ENCODE results near the gene TGIF2.
"Not testable (repeated sequence)": the region's sequence is repeated elsewhere in the genome, so short reads cannot be mapped to it uniquely, and the experiment has no call there.

TGIF2 gene

GRCh38 chr20:36578356-36579041 is 5.1 kb downstream of the TGIF2 start:
- no peak for DNase-seq (ENCODE audit: low spot score)

GRCh38 chr20:36579996-36580545 is 6.7 kb downstream of the TGIF2 start:
- no peak for DNase-seq (ENCODE audit: low spot score)

- no peak for DNase-seq (ENCODE audit: low spot score)
These were observed 8.9 kb downstream of the TGIF2 start for GRCh38 chr20:36582322-36582721.

- DNase-seq (ENCODE audit: low spot score) = no peak
These were observed 9.4 kb downstream of the TGIF2 start for GRCh38 chr20:36582821-36583220.

- DNase-seq (ENCODE audit: low spot score) = no peak
These were observed 10.7 kb downstream of the TGIF2 start for GRCh38 chr20:36584018-36584481.

DNA sequence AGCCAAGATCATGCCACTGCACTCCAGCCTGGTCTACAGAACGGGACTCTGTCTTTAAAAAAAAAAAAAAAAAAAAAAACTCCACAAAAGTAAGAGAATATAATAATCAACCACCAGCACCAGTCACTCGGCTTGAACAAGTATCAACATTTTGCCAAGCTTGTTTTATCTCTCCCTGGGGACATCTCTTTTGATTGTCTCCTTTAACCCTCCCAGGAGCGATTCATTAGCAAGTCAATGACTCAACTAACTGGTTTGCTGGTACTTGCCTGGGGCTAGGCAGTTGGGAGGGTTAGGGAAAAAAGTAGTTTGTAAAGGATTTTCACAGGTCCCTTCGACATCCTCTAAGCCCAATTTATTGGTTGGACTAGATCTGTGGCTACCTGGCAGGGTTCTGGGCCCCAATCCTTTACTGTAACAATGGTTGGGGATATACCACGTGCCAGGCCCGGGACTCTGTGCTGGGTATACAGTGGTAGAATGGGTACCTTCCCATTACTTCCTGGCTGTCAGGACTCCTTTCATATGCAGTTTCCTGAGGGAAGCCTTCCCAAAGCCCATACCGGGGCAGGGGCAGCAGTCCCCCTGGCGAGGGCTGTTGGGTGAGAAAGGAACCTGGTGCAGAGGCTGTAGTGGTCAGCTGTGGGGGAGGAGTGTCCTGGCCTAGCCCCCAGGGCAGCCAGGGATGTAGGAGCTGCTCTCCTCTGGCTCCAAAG is 12.2 kb downstream of the TGIF2 start:
- no peak for DNase-seq (ENCODE audit: low spot score)

GRCh38 chr20:36587388-36588070 is 14.1 kb downstream of the TGIF2 start:
- no peak for DNase-seq (ENCODE audit: low spot score)

- no peak for DNase-seq (ENCODE audit: low spot score)
These were observed 17.9 kb downstream of the TGIF2 start for GRCh38 chr20:36591281-36591680.

- peak; percentile 59 for DNase-seq (ENCODE audit: low spot score)
These were observed 18.7 kb downstream of the TGIF2 start for GRCh38 chr20:36591854-36592641.

DNA sequence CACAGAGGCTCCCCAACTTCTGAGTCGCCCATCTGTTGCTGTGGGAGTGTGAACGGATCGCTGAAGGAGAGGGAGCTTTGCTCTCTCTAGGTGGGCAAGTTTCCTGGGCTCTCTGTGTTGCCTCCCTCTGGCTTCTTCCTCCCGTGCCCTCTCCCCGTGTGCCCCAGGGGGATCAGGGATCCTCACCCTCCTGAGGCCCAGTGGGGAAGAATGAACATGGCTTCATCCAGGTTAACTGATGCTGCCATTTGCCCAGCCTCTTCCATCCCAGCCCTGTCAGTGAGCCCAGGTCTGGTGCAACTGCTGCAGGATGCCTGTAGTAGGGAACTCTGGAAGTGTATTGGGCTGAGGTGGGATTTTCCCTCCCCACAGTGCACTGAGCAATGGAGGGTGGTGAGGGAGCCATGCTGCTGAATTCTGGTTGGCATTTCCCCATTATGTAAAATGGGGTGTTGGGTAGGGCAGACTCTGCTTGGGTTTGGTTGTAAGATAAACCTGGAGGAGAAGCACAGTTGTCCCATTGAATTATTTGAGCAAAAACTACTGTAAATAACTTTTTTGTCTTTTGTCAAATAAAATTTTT is 20.0 kb downstream of the TGIF2 start:
- no peak for DNase-seq (ENCODE audit: low spot score)

DNA sequence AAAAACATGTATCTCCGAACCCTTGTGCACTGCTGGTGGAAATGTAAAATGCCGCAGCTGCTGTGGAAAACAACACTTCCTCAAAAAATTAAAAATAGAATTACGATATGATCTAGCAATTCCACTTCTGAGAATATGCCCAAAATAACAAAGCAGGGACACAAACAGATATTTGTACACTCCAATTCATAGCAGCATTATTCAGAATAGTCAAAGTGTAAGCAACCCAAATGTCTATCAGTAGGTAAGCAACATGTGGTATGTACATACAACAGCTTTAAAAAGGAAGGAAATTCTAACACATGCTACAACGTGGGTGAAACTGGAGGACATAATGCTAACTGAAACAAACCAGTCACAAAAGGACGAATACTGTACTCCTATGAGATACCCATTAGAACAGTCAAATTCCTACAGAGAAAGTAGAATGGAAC is 26.5 kb downstream of the TGIF2 start:
- no peak for DNase-seq (ENCODE audit: low spot score)

GRCh38 chr20:36601540-36601939 is 28.1 kb downstream of the TGIF2 start:
- no peak for DNase-seq (ENCODE audit: low spot score)

GRCh38 chr20:36604952-36605398 is 31.6 kb downstream of the TGIF2 start:
- DNase-seq (ENCODE audit: low spot score) = no peak

GRCh38 chr20:36605399-36606157 is 32.2 kb downstream of the TGIF2 start, which contains the start of gene RAB5IF:
Gene RAB5IF, plus strand, starts transcription at chr20:36605779. Its CDS starts 173 bp downstream, at chr20:36605952.
- peak; percentile 99 for DNase-seq (ENCODE audit: low spot score)

DNA sequence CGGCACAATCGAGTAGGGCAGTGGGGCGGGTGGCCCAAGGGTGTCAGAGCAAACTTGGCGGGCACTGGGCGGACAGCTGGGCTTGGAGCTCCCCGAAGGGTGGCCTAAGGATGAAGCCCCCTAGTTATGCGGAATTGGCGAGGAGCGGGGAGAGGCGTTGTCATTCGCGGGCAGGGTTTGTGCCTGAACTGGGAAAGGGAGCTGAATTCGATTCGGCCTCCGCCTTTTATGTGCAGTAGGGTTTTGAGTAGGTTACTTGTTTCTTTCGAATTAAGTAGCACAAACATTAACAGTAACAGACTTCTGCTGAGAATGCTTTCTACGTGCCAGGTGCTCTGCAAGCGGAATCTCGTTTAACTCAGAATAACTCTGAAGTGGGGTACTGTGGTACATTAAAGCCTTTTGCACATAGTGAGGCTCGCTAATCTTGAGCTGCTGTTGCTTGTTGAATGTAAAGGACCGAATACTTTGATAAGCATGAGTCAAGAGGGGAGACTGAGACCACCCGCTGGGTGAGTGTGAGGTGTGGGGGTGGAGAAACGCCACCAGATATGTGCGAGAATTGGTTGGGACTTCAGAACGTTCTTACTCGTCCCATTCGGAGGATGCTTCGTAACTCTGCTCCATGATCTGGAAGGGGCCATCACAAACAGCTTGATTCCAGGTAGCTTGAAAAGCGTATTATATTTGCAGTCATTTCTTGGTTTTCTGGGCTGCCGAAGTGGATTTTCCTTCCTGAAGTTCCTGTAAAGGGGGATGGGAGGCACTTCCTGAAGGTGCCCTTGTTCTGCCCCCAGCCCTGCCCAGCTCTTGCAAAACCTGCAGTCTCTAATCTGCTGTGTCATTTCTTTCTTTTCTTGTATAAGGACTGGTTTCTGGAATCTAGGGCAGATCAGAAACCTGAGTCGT is 33.0 kb downstream of the TGIF2 start:
- DNase-seq (ENCODE audit: low spot score) = no peak

DNA sequence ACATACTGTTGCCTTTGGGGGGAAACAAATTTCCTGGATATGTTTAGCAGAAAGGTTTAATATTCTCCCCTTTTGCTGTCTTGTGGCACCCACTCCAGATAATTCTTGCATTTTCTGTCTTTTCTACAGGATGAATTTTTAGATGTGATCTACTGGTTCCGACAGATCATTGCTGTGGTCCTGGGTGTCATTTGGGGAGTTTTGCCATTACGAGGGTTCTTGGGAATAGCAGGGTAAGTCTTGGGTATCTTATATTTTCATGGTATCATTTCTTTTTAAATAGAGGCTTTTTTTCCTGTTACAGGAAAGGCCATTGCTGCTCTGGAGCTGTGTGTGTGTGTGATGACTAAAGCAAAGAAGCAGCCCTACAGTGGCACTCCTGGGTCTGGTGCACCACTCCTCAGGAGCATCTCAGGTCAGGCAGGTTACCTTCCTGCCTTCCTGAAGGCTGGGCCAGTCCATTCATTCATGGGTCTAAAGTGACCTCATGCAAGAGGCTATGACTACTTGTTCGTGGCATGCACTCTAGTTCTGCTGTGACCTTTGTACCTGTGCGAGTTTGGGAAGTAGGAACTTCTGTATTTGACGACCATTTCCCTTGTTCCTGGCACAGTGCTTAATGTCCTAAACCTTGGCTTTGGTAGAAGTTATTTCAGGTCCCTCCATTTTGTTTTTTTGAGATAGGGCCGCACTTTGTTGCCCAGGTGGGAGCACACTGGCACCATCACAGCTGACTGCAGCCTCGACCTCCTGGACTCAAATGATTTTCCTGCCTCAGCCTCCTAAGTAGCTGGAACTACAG is 34.4 kb downstream of the TGIF2 start:
- peak; percentile 61 for DNase-seq (ENCODE audit: low spot score)

DNA sequence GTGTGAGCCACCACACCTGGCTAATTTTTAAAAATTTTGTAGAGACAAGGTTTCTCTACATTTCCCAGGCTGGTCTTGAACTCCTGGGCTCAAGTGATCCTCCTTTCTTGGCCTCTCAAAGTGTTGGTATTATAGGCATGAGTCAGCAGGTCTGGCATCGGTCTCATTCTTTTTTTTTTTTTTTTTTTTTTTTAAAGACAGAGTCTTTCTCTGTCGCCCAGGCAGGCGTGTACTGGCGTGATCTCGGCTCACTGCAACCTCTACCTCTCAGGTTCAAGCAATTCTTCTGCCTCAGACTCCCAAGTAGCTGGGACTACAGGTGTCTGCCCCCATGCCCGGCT is 35.0 kb downstream of the TGIF2 start:
- DNase-seq (ENCODE audit: low spot score) = not testable (repeated sequence)

GRCh38 chr20:36611625-36612024 is 38.2 kb downstream of the TGIF2 start:
- DNase-seq (ENCODE audit: low spot score) = no peak

- DNase-seq (ENCODE audit: low spot score) = no peak
These were observed 40.6 kb downstream of the TGIF2 start for GRCh38 chr20:36613974-36614373.

Measured in SW480 (cell line).